Endothelial cell of umbilical vein (primary cell): ENCODE results near the gene GSK3A. TPM values are rescaled to one million over a fixed set of nuclear protein-coding genes. Genes with fewer than 3 reads are reported as not detected.

ENCODE experiments used
- BruUV-seq: library from RNA; stranded (reverse); fragments of 400-500 nt; replicated peaks from 2 replicates; lab custom pipeline; 2021; lab: Mats Ljungman, UMichigan
- CTCF ChIA-PET: fragments of 300-600, 350-600 bp; sonication (Branson Sonifier 250); formaldehyde crosslinking; loops from one replicate; lab custom pipeline; 2021; ENCODE audit warnings: antibody characterized with exemption, inconsistent platforms; lab: Charles Lee
- POLR2A ChIA-PET: fragments of 300-600, 350-600 bp; sonication (Branson Sonifier 250); formaldehyde crosslinking; loops from one replicate; lab custom pipeline; 2021; ENCODE audit warnings: antibody characterized with exemption, inconsistent platforms; lab: Charles Lee
- DNase-seq: peaks from one replicate; pipeline ENCODE4 v3.0.0-alpha.2; 2011; ENCODE audit warnings: low read depth, low spot score
- FAIRE-seq: peaks from 2 replicates; lab custom pipeline; 2011; peaks lifted over from hg19 to GRCh38; lab: Jason Lieb, UNC
- H2AFZ ChIP-seq: 2 replicates; pipeline ENCODE4 v1.6.0; 2012; ENCODE audit warnings: low read depth, low read length, control low read depth, inconsistent platforms
- H3K27ac ChIP-seq: 2 replicates; pipeline ENCODE4 v1.5.1; 2011; ENCODE audit warnings: low read depth, mild to moderate bottlenecking, control low read depth, low read length, moderate library complexity; ENCODE audit not compliant: insufficient read depth
- H3K27me3 ChIP-seq, 2 experiments: 2 replicates each; pipeline versions ENCODE4 v1.6.0 to v1.6.1; 2011; ENCODE audit warnings: low read length in 2 of 2, mixed read lengths in 1 of 2; ENCODE audit not compliant: control insufficient read depth in 2 of 2, insufficient read depth in 2 of 2
- H3K36me3 ChIP-seq, 2 experiments: 2 replicates in 1 of 2; 3 replicates in 1 of 2; pipeline ENCODE4 v1.5.1; 2011; ENCODE audit warnings: low read length in 2 of 2, mild to moderate bottlenecking in 1 of 2, moderate library complexity in 1 of 2; ENCODE audit not compliant: control insufficient read depth in 2 of 2, insufficient read depth in 2 of 2; ENCODE audit errors: extremely low read depth in 1 of 2
- H3K4me1 ChIP-seq: 3 replicates; pipeline ENCODE4 v1.5.1; 2011; ENCODE audit warnings: mild to moderate bottlenecking, low read length; ENCODE audit not compliant: control insufficient read depth, insufficient read depth; ENCODE audit errors: extremely low read depth
- H3K4me2 ChIP-seq: 2 replicates; pipeline ENCODE4 v1.6.1; 2011; ENCODE audit warnings: low read length, control low read depth, mixed read lengths; ENCODE audit not compliant: insufficient read depth
- H3K4me3 ChIP-seq, 3 experiments: fragments of 200-600 bp in 1 of 3; sonication (generic), shearing (Covaris generic) in 1 of 3; replicated peaks in 1 of 3; 2 replicates each; pipeline ENCODE4 v1.5.1; 2011 to 2016; ENCODE audit warnings: control low read depth in 3 of 3, low read length in 3 of 3, mild to moderate bottlenecking in 2 of 3, inconsistent platforms in 1 of 3, low read depth in 1 of 3, moderate library complexity in 1 of 3; ENCODE audit not compliant: insufficient read depth in 1 of 3
- H3K79me2 ChIP-seq: 2 replicates; pipeline ENCODE4 v1.6.0; 2012; ENCODE audit warnings: low read length, inconsistent platforms; ENCODE audit not compliant: control insufficient read depth, insufficient read depth
- H3K9ac ChIP-seq: replicated peaks from 2 replicates; pipeline ENCODE3; 2011; ENCODE audit warnings: low read length, control low read depth; ENCODE audit not compliant: insufficient read depth; ENCODE audit errors: extremely low read depth
- H3K9me1 ChIP-seq: replicated peaks from 3 replicates; pipeline ENCODE4 v1.6.0; 2011; ENCODE audit warnings: mild to moderate bottlenecking, low read length; ENCODE audit not compliant: control insufficient read depth, insufficient read depth; ENCODE audit errors: extremely low read depth
- H3K9me3 ChIP-seq: replicated peaks from 2 replicates; pipeline ENCODE4 v1.5.1; 2012; ENCODE audit warnings: low read length, inconsistent platforms; ENCODE audit not compliant: control insufficient read depth, insufficient read depth
- H4K20me1 ChIP-seq: replicated peaks from 2 replicates; pipeline ENCODE3; 2011; ENCODE audit warnings: mild to moderate bottlenecking, low read length; ENCODE audit not compliant: control insufficient read depth, insufficient read depth; ENCODE audit errors: extremely low read depth
- EZH2 ChIP-seq: IDR thresholded peaks from 2 replicates; pipeline ENCODE4 v1.6.1; 2012; ENCODE audit warnings: borderline replicate concordance, low read depth, mild to moderate bottlenecking, moderate library complexity, low read length, inconsistent platforms; ENCODE audit not compliant: severe bottlenecking
- FOS ChIP-seq: IDR thresholded peaks from 2 replicates; pipeline ENCODE4 v1.6.1; 2011; ENCODE audit warnings: mild to moderate bottlenecking, low read length, moderate library complexity, borderline replicate concordance; ENCODE audit not compliant: insufficient read depth
- GATA2 ChIP-seq: IDR thresholded peaks from 2 replicates; pipeline ENCODE4 v1.7.0; 2011; ENCODE audit warnings: low read depth, mild to moderate bottlenecking, moderate library complexity, mixed read lengths, low read length; ENCODE audit not compliant: insufficient read length, insufficient read depth
- JUN ChIP-seq: IDR thresholded peaks from 2 replicates; pipeline ENCODE4 v1.6.1; 2011; ENCODE audit warnings: borderline replicate concordance, low read depth; ENCODE audit not compliant: insufficient read length, insufficient read depth
- MYC ChIP-seq: IDR thresholded peaks from one replicate; pipeline ENCODE4 v1.6.1; 2011; ENCODE audit warnings: mild to moderate bottlenecking, low read depth, low read length
- POLR2A ChIP-seq: IDR thresholded peaks from 2 replicates; pipeline ENCODE4 v1.6.1; 2012; ENCODE audit warnings: low read depth, mild to moderate bottlenecking, control low read depth, low read length
- POLR2AphosphoS5 ChIP-seq: IDR thresholded peaks from 2 replicates; pipeline ENCODE4 v1.6.1; 2012; ENCODE audit warnings: low read depth, mild to moderate bottlenecking, control low read depth, low read length, moderate library complexity; ENCODE audit not compliant: insufficient read depth
- dilution Hi-C: fragments of 300-500 bp; cut with MboI; formaldehyde crosslinking; loops from one replicate; pipeline ENCODE4 v1.15.0; 2019; ENCODE audit warnings: low sequenced_read_pairs; ENCODE audit not compliant: extremely low pct_ligation_motif_present
- intact Hi-C: fragments of 100-400 bp; cut with micrococcal nuclease; formaldehyde crosslinking; loops from one replicate; pipeline ENCODE4 v1.10.0; 2022
- polyA plus RNA-seq, 4 experiments: library from polyadenylated mRNA; depleted of rRNA in 3 of 4; stranded (reverse) in 3 of 4; unstranded in 1 of 4; fragments of >200 nt; gene quantifications; 2 replicates each; pipeline versions ENCODE4 v1.2.1 to v1.2.3, GENCODE V29; 2011 to 2012; ENCODE audit warnings: missing spikeins in 1 of 4
- total RNA-seq: library from RNA; stranded (reverse); gene quantifications from 2 replicates; pipeline ENCODE4 v1.2.3, GENCODE V29; 2021
- TF ChIP-seq, protein P1 (sequence below): IDR thresholded peaks from 2 replicates; pipeline ENCODE4 v1.6.1; 2011; ENCODE audit not compliant: insufficient read depth, insufficient read length
- TF ChIP-seq, protein P2 (sequence below), 2 donors: IDR thresholded peaks; 1 replicate in 1 of 2; 2 replicates in 1 of 2; pipeline ENCODE4 v1.5.1; 2011; ENCODE audit warnings: low read length in 2 of 2, mild to moderate bottlenecking in 2 of 2, moderate library complexity in 2 of 2, control low read depth in 1 of 2, inconsistent platforms in 1 of 2, low read depth in 1 of 2; ENCODE audit not compliant: insufficient read depth in 1 of 2; ENCODE audit errors: extremely low read depth in 1 of 2

GSK3A gene
- total and polyA plus RNA-seq, 2 donors (not counting 3 experiments of a cell fraction or from before 2014, with no cell fraction given), result 49.5 to 73.7 TPM

DNA sequence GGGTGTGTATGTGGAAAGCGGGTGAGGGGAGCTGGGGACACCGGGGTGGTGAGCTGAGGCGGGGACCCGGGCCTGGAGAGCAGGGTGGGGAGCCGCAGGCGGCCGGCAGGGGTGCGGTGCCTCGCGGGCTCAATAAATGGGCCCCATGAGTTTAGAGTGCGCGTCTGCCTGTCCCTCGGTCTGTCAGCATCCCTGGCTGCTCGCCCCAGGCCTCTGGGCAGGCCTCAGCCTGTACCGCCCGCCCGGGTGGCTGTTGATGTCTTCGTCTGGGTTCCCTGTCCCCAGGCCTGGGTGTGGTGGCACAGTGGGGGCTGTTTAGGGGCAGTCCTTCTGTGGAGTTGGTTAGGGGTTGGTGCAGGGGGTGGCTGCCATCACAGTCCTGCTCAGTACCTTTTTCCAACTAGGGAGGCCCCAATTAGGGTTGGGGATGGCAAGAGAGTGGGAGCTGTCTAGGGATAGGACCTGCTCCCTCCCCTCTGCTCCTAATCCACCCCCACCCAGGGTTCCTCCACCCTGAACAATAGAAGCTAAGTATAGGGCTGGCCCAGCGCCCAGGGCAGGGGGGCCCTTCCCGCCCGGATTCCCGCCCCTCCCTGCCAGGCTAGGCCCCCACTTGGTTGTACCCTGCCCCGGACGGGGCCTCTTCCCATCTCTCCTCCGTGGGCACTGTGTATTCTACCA is 38.9 kb upstream of the GSK3A start:
- CTCF ChIA-PET, result interaction anchor here (0.6 to 7.4 kb wide), 4 partner anchors 11 to 141 kb away, joined by 3 to 365 read pairs (median 3); partner anchors contain the start of gene GSK3A
- Histone ChIP-seq H3K9me1 (no peaks in the 10 kb centered on the region), H2AFZ (no peak overlapping the region), H3K79me2 (peaks cover 26% of the 10 kb centered on the region), H3K36me3 (no peaks in the 10 kb centered on the region), H3K4me2 (peak overlapping the region; percentile 45), H3K27ac (peak overlapping the region; percentile 60), H3K9me3 (no peaks in the 10 kb centered on the region), H3K4me1 (peaks cover 63% of the 10 kb centered on the region), H4K20me1 (no peaks in the 10 kb centered on the region), H3K9ac (peak overlapping the region; percentile 19), H3K4me3 (peak overlapping the region in 2 of 3 experiments; percentile 24 to 74), H3K27me3 (no peaks in the 10 kb centered on the region)
- TF ChIP-seq MYC (no peak), POLR2A (peak; percentile 21), FOS (no peak)
- POLR2A ChIA-PET, result interaction anchor here (0.5 to 1.7 kb wide), 3 partner anchors 11 to 33 kb away, joined by 3 to 6 read pairs (median 5); no protein-coding TSS in a partner anchor
- intact Hi-C loops (loop anchor here (2.0 kb wide), 3 partner anchors 64 to 168 kb away; partner anchors contain the start of genes DEDD2 and POU2F2), dilution Hi-C loops (no loop called here)
- BruUV-seq, result no TSS peak
- peak; percentile 77 for FAIRE-seq
- DNase-seq, result peak; percentile 69

DNA sequence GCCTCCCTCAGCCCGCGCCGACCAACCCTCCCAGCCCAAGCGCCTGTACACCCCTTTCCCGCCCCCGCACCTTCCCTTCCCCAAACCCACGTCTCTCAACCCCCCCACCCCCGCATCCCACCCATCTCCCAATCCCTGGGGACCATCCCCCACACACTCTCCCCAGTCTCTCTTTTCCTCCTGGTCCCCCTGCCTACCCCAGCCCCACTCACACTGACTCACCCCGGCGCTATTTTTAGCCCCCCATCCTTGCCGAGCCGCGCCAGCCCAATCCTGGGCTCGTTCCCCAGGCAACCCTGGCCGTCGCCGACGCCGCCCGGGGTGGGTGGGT is 38.4 kb upstream of the GSK3A start:
- Histone ChIP-seq H2AFZ (no peak overlapping the region), H4K20me1 (no peaks in the 10 kb centered on the region), H3K9me1 (no peaks in the 10 kb centered on the region), H3K27ac (peak overlapping the region; percentile 22), H3K4me3 (peak overlapping the region; percentile 61 to 74 (median 70)), H3K79me2 (peaks cover 26% of the 10 kb centered on the region), H3K36me3 (no peaks in the 10 kb centered on the region), H3K27me3 (no peaks in the 10 kb centered on the region), H3K9ac (no peak overlapping the region), H3K4me2 (peak overlapping the region; percentile 79), H3K4me1 (peaks cover 60% of the 10 kb centered on the region), H3K9me3 (no peaks in the 10 kb centered on the region)
- no peak for FAIRE-seq
- no peak for TF ChIP-seq GATA2
- no peak for TF ChIP-seq EZH2
- no peak for TF ChIP-seq POLR2A
- TF ChIP-seq, protein P1, sequence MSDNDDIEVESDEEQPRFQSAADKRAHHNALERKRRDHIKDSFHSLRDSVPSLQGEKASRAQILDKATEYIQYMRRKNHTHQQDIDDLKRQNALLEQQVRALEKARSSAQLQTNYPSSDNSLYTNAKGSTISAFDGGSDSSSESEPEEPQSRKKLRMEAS, result no peak
- no peak for TF ChIP-seq JUN
- TF ChIP-seq POLR2AphosphoS5, result no peak
- TF ChIP-seq MYC, result no peak
- TF ChIP-seq, protein P2, sequence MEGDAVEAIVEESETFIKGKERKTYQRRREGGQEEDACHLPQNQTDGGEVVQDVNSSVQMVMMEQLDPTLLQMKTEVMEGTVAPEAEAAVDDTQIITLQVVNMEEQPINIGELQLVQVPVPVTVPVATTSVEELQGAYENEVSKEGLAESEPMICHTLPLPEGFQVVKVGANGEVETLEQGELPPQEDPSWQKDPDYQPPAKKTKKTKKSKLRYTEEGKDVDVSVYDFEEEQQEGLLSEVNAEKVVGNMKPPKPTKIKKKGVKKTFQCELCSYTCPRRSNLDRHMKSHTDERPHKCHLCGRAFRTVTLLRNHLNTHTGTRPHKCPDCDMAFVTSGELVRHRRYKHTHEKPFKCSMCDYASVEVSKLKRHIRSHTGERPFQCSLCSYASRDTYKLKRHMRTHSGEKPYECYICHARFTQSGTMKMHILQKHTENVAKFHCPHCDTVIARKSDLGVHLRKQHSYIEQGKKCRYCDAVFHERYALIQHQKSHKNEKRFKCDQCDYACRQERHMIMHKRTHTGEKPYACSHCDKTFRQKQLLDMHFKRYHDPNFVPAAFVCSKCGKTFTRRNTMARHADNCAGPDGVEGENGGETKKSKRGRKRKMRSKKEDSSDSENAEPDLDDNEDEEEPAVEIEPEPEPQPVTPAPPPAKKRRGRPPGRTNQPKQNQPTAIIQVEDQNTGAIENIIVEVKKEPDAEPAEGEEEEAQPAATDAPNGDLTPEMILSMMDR (IDR thresholded peaks at IDR 0.05; ENCODE audit: extremely low read depth in 1 of 2, insufficient read depth in 1 of 2, low read depth in 1 of 2, low read length in 2 of 2), result no peak
- no peak for TF ChIP-seq FOS
- intact Hi-C loops, result loop anchor here (1.0 to 2.0 kb wide), 7 partner anchors 12 to 168 kb away; partner anchors contain the start of genes DEDD2, ERF, MEGF8 and POU2F2
- POLR2A ChIA-PET, result interaction anchor here (1.8 kb wide), 1 partner anchor 38 kb away, joined by 11 read pairs; the partner anchor contains the start of gene GSK3A
- dilution Hi-C loops, result no loop called here
- CTCF ChIA-PET, result interaction anchor here (1.4 to 7.4 kb wide), 3 partner anchors 10 to 34 kb away, joined by 5 to 365 read pairs (median 24); partner anchors contain the start of genes CIC and GSK3A
- DNase-seq, result peak; percentile 39
- BruUV-seq, result no TSS peak
